Hematopoietic multipotent progenitor cell treated with erythropoietin and hydrocortisone succinate and interleukin-3 and kit ligand, for 8 days (in vitro differentiated cells): ENCODE measurements around the gene LRRC4B.

Experiments used
- DNase-seq: peaks from one replicate; pipeline ENCODE4 v3.0.0-alpha.2; 2015

The LRRC4B gene

GRCh38 chr19:50519006-50519575, 49.1 kb downstream of the LRRC4B start:
- DNase-seq = no peak

DNA sequence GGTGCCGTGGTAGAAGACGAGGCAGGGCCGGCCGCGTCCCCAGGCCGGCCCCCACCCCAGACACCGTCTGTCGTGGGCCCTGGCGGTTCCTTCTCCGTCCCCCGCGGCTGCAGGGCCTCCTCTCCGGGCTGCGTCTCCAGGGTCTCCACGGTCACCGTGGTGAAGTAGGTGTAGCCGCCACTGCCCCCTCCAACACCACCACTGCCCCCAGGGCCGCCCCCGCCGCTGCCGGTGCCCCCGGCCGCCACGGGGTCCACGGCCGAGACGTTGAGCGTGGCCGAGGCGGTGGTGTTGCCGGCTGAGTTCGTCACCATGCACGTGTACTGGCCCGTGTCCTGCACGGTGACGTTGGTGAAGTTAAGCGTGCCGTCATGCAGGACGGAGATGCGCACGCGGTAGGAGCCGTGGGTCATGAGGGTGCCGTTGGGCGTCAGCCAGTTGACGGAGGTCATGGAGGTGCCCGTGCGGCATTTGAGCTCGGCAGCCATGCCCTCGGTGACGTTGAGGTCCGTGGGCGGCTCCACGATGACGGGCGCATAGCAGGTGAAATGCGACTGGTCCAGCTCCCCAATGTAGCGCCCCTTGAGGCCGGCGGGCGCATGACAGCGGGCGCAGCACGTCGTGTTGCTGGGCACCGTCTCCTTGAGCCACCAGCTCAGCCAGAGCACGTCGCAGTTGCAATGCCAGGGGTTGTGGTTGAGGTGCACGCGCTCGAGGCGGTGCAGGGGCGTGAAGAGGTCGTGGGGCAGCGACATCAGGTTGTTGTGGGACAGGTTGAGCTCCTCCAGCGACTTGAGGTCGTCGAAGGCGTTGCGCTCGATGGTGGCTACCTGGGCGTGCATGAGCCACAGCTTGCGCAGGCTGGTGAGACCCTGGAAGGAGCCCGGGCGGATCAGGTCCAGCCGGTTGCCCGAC, 49.9 kb downstream of the LRRC4B start:
- no peak for DNase-seq

DNA sequence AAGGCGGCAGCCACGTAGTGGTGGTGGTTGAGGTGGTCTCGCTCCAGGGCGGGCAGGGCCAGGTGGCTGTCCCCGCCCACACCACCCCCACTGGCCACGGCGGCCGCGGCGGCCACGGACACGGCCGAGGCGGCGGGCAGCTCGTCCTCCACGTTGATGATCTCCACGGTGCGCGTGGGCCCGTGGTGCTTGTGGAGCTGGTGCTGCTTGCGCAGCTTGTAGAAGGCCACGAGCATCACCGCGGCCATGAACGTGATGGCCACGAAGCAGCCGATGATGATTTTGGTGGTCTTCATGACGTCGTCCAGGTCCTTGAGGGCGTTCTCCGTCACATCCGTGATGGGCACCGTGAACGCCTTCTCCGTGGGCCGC, 50.5 kb downstream of the LRRC4B start:
- no peak for DNase-seq

DNA sequence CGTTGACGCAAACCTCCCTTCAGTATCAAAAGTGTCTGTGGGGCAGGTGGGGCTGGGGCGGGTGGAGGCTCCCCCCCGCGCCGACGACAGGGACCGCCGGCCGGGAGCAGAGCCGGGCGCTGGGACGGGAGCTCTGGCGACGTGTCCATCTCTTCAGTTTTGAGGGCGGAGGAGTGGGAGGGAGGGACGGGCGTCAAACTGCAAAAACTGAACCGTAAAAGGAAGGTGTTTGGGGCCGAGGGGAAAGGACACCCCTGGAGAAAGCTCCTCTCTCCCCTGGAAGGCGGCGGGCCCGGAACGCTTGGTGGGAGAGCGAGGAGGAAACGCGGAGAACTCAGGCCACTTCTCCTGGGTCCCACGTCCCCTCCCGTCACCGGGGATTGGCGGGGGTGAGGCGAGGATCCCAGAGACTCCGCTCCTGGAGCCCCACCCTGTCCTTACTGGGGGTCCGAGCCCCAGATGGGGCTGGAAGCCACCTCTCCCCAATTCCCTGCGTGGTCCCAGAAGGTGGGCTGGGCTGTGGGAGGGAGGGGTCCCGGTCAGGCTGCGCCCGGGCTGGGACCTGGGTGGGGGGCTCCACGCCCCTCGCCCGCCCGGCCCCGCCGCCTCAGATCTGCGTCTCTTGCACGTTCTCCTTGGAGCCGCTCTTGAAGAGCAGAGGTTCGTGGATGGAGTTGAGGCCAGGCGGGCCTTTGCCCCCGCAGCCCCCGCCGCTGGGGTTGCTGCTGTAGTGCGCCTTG, 51.1 kb downstream of the LRRC4B start:
- no peak for DNase-seq

GRCh38 chr19:50516456-50516855, 51.8 kb downstream of the LRRC4B start:
- no peak for DNase-seq

DNA sequence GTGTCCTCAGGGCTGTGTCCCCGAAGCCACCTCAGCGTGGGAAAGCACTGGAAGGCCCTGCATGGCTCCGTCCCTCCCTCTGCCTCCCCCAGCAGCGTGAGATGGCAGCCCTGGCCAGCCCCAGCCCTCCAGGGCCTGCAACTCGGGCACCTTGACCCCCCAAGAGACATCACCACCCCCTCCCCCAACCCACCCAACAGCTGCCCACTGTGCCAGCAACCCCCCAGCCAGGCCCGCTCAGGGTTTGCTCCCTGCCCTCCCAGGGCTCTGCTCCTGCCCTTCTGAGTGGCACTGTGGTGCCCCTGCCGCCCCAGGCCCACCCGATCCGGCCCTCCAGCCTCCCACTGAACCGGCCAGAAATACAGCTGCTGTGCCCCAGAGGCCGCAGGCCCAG, 53.1 kb downstream of the LRRC4B start:
- DNase-seq = no peak

DNA sequence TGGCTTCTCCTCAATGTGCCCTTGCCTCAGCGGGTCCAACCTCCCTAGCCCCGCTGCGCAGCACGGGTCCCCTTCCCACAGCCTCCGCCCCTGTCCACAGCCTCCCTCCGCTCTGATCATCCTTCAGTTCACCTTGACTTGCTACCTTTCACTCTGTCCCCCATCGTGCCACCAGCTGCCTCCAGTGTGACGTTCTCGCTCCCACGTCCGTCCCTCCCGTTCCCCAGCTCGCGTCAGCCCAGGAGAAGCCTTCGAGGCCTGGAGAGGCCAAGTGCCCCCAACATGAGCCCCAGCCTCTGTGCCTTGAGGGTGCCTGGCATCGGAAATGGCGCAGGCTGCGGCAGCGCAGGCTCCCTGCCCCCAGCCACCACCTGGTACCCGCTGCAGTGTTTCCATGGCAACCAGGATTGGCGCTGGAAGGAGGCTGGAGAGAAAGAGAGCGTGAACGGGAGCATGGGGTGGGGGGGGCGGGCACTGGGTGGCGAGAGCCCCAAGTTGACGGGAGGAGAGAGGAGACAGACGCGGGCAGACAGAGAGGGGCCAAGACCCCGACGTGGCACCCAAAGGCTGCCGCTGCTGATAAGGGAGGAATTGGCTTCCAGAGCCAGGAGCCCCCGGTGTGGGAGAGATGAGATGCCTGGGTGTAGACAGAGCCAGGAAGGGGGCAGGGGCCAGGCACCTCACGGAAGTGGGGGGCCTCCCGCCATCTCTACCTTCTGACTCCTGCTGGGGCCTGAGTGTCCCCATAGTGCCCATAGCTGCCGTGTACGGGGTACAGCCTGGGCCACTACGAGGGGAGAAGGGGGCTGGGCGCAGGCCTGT, 53.7 kb downstream of the LRRC4B start:
- no peak for DNase-seq

- no peak for DNase-seq
Measured at GRCh38 chr19:50513746-50514345, 54.4 kb downstream of the LRRC4B start, which contains the start of gene ASPDH. Gene ASPDH (minus strand): TSS chr19:50513913. CDS start chr19:50513823, 90 bp downstream.

- DNase-seq = no peak
Measured at GRCh38 chr19:50512999-50513745, 55.1 kb downstream of the LRRC4B start.

GRCh38 chr19:50512112-50512998, 55.9 kb downstream of the LRRC4B start:
- no peak for DNase-seq

DNA sequence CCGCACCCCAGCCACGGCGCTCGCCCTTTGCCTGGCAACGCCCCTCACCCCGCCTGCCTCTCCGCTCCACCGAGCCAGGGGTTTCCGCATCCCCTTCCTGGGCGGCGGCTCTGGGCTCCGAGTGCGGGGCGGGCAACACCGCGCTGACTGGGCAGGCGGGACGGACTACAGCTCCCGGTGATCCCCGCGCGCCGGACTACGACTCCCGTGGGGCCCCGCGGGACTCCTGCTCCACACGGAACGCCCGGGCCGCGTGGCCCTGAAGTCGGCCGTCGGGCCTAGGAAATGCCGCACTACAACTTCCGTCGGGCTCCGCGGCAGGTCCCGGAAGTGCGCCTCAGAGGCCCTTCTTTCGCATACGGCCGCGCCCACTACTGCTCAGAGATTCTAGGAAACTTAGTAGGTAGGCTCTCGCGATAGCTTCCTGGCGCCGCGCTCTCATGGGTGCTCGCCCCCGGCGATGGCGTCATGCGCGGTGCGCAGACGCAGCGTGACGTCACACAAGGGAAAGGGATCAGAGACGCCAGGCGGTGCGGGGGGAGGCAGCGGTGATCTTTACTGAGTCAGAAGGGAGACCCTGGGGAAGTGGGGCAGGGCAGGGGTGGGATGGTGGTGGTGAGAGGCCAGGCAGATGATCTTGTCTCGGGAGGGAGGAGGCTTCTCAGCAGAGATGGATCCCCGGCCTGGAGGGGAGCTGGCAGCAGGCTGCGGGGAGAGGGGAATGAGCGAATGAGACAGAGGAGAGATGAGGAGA, 57.0 kb downstream of the LRRC4B start, which contains the start of gene JOSD2:
Gene JOSD2 (minus strand): TSS at position 123 of the 754 bp plus-strand sequence. CDS start 760 bp downstream, outside the sequence.
- peak; percentile 100 for DNase-seq

- DNase-seq = no peak
Measured at GRCh38 chr19:50510700-50511068, 57.6 kb downstream of the LRRC4B start.

DNA sequence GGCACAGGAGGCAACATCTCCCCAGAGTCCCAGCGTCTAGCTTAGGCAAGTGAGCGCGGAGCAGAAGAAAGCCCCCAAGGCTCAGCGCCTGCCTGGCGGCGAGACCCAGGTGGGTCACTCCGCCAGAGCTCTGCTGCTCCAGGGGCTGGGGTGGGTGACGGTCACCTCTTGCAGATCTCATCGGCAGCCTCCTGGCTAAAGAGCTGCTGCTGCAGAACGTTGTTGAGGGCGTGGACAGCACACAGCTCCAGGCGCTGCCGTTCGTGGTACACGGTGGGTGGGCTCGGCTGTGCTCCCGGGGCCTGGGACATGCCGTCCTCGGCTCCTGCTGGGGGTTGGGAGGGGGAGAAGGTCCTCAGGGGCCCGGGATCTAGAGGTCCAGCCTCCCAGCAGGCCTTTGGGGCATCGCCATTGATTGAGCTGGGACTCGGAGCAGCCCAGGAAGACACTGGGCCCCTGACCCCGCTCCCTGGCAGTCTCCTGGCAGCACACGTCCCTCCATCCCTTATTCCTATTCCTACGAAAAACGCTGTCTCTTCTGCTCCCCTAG, 58.0 kb downstream of the LRRC4B start:
- DNase-seq = no peak

- DNase-seq = peak; percentile 18
Measured at GRCh38 chr19:50509366-50509765, 58.9 kb downstream of the LRRC4B start.

DNA sequence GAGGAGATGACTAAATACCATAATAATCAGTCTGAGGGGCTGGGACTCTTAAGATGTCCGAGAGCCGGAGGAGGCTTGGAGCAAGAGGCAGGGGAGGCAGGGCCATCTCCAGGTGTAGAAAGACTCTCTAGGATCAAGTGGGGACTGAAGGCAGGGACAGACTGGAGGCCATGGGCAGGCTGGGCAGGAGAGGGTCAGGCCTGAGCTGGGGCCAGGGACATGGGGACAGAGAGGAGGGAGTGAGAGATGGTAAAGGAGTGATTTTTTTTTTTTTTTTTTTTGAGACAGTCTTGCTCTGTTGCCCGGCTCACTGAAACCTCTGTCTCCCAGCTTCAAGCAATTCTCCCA, 59.4 kb downstream of the LRRC4B start:
- no peak for DNase-seq

DNA sequence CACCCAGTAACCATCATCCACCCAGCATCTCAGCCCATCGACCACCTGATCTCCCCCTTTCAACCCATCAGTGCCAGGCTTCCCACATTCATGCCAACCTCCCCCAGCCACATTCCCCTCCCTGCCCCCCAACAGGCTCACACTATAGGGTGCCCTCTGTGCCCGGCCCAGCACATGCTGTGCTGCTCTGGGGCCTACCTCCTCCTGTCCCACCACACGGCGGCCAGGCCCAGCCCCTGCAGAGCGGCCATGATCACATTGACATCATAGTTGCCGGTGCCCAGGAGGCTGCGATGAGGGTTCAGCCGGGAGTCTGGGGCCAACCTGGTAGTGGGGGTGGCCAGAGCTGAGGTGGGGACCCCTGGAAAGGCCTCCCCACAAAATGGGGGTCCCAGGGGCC, 60.9 kb downstream of the LRRC4B start:
- DNase-seq = no peak

GRCh38 chr19:50506700-50507099, 61.5 kb downstream of the LRRC4B start:
- DNase-seq = no peak

DNA sequence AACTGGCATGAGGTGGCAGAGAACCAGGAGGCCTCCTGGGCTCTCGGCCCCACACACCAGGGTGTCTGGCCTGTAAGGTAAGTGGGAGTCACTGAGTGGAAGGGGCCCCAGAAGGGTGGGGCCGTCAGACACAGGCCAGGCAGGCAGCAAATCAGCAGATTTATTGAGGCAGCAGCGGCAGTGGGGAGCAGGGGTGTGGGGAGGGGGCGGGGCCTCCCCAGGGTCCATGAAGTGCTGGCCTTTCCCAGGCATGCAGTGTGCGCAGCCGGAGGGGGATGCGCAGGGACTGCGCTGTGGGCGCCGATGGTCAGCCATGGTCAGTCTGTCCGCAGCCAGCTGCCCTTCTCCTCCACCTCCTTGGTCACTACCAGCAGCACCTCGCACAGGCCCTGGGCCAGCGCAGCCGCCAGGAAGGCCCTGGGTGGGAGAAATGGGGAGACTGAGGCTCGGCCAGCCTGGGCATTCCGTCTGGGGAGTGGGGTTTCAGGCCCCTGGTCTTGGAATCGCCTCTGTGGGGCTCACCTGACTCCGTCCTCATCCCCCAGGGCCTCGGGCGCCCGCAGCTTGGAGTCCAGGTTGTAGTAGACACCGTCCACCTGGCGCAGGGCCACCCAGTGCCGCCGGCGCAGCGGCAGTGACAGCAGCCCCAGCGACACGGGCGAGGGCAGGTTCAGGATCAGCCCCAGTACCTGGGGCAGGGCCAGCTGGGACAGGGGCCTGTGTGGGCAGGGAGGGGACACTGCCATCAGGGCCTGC, 62.2 kb downstream of the LRRC4B start:
- DNase-seq = no peak
